ENCODE measurements around the gene UBE2G1. TPM values are rescaled to one million over a fixed set of nuclear protein-coding genes. Genes with fewer than 3 reads are reported as not detected.
A peak's percentile ranks its signal among the peaks of the same experiment; 100 is the strongest.
"Not testable (repeated sequence)": the region's sequence is repeated elsewhere in the genome, so short reads cannot be mapped to it uniquely, and the experiment has no call there.

The UBE2G1 gene
- total RNA-seq, 1 donor from 2014 or later: 37.4 TPM

DNA sequence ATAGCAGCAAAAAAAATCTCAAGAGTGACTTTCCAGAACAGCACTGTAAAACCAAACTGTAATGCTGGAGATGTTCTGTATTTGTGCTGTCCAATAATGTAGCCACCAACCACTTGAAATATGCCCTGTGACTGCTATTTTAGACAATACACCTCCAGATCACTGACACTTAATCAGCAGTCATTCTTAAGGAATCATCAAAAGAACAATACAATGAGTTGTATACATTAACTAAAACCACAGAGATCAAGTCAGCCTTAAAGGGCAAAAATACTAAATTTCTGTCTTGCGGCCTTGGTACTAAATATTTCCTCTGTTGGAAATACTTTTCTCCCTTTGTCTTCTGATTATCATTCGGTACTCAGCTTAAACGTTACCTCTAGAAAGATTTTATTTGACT is 69.1 kb downstream of the UBE2G1 start:
- peak; percentile 28 for DNase-seq

DNA sequence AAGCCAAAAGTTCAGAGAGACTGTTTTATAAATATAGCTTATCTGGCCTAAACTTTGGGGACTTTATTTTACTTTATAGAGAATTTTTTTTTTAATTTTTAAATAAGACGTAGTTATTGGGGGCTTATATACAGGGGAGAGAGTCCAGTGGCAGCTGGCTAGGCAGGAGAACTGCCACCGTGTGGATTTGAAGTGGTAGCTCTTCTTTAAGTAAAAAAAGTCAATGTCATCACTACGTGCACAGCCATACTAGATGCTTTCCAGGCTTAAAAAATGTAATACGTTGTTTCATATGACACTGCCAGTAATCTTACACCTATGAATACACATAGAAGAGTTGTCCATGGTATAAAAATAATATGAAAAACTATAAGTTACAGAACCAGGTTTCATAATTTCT is 70.8 kb downstream of the UBE2G1 start:
- no peak for DNase-seq

DNA sequence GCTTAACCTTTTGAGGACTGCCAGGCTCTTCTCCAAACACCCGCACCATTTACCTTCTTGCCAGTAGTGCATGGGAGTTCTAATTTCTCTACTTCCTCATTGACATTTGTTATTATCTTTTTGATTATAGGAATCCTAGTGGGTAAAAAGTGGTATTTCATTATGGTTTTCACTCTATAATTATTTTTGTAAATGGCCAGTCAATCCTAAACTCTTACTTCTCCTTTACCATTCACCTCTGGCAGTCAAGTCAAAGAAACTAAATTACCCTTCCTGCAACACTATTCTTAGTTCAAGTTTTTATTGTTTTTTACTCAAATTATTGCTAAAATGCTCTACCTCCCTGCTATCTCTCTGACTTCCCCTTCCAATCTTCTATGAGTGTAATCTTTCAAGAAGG is 72.9 kb downstream of the UBE2G1 start:
- no peak for DNase-seq

DNA sequence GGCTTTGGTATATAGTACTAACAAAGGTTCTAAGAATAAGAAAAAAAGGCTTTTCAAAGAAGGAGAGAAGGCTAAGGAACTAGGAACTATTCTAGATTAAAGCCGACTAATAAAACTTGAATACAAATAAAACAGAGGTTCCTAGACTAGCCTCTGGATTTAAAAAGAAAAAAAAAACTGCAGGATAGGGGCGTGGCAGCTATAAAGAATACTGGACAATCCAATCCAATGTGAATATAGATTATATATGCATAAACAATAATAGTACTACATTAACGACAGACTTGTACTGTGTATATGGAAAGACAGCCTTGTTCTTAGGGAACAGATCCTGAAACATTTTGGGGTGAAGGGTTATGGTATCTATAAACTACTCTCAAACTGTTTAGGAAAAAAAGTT is 78.8 kb downstream of the UBE2G1 start:
- no peak for DNase-seq

DNA sequence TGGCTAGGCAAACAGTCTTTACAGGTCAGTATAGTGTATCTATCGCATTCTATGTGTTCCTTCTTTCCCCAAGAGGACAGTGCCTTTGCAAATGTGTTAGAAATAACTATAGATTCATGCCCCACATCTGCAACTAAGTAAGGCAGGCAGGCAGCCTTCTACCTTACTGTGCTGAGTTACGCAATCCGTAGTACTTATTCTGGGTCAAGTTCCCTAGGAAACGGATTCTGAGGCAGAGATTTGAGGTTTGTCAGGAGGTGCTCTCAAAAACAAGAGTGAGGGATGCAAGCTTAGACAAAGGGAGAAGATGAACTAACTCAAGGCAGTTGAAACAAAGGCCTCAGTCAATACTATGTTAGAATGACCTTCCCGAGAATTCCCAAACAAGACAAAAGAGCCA is 90.0 kb downstream of the UBE2G1 start:
- DNase-seq: no peak

DNA sequence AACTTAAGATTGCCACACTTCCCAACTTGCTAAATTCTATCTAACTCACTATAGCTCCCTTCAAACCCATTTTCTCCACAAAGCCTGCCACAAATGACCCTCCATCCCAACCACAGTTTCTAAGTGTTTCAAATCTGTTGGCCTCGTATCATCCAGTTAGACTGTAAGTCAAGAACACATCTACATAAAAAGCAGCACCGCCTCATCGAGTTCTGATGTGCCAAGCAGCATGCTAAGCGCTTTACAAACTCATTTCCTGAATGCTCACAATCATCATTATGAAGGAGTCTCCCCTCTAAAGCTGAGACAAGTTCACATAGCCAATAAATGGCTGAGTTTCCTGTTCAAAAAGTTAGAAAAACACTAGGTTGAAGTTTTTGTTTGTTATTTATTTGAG is 93.5 kb downstream of the UBE2G1 start:
- no peak for DNase-seq

DNA sequence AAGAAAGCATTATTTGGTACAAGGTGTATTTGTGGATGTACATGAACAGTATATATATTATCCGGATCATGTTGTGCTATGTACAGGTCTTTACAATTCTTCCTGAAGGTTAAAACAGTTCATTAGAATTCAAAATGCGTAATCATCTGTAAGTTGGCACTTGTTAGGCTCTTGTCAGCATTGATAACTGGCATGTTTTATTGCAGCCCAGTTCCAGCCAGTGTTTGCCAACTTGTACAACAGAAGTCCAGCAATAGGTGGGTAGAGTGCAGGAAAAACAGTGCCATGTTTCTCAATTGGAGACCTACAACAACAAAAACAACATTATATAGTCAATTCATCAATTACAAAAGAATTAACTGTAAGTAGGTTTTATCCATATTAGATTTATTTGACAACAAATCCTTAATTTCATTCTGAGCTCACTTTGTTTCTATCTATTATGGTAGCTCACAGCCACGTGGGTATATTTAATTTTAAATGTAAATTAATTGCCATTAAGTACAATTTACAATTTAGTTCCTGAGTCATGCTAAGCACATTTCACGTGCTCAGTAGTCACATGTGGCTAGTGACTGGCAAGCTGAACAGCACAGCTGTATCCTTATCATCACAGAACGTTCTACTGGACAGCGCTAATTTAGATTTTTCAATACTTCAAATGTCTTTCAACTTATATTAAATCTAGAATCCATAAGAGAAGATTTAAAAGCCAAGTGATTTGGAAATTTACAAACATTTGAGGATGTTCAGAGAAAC is 94.1 kb downstream of the UBE2G1 start:
- DNase-seq: no peak

DNA sequence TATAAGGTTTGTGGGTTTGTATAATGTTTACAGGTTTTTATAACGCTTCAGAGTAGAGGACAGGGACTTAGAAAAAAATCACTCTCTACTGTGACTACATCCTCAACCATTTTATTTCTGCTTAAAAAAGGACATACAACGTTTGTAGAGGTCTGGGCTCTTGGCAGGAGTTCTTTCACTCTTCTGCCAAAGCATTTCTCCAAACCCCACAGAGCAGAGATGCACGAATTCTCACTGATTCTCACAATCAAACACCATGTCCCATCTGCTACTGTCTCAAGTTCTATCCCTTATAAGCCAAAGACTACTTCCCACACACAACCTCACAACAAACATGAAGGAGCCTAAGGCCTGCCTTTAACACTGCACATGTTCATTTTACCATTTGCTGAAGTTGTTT is 95.7 kb downstream of the UBE2G1 start:
- no peak for DNase-seq

DNA sequence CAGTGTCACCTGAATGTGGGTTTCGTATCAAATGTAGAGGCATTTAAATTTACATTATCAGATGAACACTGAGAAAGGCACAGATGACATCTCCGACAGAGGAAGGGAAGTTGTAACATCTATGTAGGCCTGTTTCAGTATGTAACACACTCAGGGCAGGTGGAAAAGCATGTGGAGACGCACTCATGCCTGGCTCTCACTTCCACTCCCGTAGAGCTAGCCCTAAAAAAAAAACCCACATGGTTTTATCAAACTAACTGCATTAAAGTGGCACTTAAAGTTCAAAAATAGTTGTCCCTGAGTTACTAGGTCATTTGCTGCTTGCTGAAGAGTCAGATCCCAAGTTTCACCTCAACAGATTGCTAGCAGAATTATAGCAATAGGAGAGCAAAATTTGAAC is 96.6 kb downstream of the UBE2G1 start:
- no peak for DNase-seq

DNA sequence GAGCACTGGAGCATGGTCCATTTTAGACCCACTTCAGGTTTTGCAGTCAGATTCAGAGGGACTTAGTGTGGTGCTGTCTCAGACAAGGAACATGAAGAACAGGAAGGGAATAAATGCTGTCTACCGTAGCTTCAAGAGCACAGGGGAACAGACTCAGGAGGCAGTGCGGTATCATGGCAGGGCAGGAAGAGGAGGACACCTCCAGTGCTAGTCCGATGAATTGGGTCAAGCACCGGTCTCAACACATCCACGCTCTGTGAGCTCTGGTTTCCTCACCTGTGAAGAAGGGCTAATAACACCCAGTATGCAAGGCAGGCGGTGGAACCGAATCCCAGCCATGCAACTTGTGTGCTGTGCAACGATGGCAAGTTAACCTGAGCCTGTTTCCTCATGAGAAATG is 99.1 kb downstream of the UBE2G1 start:
- no peak for DNase-seq

DNA sequence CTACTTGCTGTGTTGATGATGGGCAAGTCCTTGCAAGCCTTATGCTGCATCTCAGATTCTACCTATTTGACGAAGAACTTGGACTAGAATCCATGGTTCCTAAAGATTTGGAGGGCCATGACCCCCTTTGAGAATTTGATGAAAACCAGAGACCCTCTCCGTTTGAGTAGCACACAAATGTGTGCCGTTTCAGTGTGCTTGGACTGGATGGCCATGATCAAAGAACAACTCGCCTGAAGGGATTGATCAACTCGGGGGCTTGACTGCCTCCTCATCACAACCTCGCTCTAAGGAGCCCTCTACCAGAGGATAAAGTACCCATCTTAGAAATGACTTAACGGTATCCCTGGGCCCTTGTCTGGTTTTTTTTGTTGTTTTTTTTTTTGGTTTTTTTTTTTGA is 99.9 kb downstream of the UBE2G1 start:
- no peak for DNase-seq

DNA sequence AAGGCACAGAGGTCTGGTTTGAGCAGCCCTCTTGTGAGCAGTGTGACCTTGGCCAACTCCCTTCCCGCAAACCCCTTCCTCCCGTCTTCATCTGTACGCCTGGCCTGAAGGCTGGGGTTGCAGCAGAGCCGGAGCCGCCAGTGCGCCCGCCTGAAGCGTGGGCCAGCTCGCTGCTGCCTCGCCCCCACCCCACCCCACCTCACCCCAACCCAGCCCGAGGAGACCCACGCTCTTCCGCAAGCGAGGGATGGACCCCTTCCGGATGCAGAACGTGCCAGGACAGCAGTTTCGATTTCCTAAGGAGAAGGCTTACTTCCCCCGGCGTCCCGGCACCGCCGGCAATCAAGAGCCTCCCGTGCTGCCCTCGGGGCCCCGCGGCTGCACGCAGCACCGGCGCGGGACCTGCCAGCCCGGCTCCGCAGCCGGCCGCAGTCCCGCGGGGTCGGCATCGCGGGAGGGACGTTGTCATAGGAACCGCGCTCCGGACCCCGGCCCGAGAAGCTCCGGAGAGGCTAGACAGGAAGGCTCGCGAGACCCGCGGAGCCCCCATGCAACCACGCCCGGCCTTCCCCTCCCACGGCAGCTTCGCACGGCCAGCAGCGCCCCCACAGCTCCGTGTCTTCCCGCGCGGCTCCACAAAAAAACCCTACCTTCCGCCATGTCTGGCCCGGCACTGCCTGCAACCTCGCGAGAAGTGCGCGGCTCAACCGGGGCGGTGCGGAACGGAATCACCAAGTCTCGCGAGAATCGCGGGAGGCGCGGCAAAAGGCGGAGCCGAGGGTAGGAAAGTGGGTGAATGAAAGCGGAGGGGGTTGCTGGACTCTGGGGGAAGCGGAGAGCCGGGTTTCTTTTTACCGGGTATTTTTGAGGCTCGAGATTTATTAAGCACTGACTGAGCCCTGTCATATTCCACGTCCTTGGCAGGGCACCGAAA is 102.9 kb downstream of the UBE2G1 start, which contains the start of gene ANKFY1:
Gene ANKFY1, minus strand, starts transcription at position 698 of the 934 bp plus-strand sequence. Its CDS starts 38 bp downstream, at position 660.
- DNase-seq: peak; percentile 97

DNA sequence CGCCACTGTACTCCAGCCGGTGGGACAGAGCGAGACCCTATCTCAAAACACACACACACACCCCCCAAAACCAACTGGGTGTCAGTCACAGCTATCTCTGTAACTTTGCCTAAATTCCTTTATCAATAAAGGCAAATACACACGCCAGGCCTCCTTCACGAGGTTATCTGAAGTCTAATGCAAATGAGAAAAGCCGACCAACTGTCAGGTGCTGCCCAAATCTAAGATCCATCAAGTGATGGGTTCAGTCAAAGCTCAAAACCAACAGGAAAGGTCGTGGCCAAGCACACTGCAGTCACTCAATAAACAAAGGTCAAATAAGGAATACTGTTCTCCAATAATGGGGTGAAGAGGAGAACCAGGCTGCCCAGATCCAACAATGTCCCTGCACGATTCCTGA is 103.8 kb downstream of the UBE2G1 start:
- DNase-seq: no peak

DNA sequence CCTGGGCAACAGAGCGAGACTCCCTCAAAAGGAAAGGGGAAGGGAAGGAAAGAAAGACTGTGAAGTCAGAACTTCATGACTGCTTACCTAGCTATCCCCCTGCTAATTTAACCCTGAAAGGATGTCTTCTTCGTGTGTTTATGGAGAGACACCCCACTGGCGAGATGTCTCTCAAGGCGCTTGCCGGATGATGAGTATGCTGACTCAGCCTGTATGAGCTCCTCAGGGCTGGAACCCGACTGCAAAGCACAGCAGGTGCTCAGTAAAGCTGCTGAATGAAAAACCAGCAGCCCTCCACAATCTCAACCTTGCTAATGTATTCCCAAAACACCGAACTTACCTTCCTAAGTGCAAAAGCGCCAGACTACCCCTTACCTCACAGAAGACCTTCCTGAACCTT is 105.0 kb downstream of the UBE2G1 start:
- no peak for DNase-seq

DNA sequence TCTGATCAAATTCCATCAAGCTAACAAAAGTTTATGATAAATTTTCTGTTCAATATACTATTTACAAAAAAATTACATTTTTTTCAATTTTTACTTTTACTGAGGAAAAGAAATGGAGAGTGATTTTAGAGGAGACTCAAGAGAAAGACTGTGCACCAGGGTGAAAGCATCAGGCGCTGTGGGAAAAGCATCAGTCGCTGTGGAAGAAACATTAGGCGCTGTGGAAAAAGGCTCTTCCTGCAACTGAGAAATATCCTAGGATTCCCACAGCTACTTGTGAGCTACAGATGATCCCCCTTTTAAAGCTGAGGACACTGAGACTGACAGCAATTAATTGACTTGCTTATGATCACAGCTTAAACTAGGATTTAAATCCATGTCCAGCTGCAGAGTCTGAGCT is 107.6 kb downstream of the UBE2G1 start:
- DNase-seq: no peak

DNA sequence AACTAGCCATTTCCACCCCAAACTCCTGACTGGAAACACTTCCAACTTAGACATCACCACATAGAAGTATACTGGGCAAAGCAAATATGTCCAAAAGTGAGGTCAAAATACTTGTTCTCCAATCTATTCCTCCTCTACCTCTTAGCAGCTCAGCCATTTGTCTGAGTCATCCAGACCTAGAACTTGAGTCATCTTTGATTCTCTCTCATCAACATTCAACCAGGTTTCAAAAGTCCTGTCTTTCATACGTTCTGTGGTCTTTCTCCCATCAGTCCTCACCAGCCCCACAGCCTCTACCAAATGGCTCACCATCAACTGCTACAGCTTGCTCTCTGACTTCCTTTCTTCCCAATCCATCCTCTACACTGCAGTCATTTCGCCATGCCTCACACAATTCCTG is 109.5 kb downstream of the UBE2G1 start:
- no peak for DNase-seq

DNA sequence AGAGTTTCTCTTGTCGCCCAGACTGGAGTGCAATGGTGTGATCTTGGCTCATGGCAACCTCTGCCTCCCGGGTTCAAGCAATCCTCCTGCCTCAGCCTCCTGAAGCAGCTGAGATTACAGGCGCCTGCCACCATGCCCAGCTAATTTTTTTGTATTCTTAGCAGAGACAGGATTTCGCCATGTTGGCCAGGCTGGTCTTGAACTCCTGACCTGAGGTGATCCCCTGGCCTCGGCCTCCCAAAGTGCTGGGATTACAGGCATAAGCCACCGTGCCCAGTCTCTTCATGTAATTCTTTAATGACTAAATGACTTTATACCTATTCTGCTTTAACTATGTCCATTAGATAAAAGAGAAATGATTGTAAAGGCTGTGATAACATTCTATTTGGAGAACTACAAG is 111.2 kb downstream of the UBE2G1 start:
- DNase-seq: not testable (repeated sequence)

DNA sequence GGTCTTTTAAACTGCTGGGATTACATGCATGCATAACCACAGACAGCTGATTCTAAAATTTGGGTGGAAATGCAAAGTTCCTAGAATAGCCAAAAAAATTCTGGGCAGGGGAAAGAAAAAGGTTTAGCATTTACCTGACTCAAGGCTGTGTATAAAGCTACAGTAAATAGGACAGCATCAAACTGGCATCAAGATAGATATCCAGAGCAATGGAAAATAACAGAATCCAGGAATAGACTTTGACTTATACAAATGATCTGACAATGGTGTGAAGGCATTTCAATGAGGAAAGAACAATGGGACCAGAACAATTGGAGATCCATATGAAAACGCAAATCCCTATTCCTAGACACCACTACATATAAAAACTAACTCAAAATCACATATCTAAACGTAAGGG is 115.6 kb downstream of the UBE2G1 start:
- DNase-seq: no peak

DNA sequence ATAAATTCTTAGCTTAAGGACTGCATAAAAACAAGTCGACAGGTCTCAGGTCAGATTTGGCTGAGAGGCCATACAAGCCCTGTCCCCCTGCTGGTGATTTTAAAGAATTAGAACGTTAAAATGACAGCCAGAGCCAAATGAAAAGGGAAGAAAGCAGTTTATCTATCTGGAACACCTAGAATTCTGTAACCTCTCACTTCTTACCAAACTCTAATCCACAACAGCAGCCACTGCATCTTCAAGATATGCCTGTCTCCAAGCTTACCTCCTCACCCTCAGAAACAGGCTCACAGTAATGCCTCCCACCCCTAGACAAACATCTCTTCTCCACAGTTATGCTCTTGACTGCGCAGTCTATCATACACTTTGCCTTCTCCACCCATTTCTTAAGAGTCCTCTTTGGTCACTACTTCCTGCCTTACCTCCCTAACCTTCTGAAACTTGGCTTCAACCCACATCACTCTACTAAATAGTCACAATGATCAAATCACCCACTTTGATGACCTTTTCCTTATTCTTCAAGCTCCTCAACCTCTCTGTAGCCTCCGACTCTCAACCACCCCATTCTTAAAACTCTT is 116.9 kb downstream of the UBE2G1 start:
- DNase-seq: peak; percentile 63

DNA sequence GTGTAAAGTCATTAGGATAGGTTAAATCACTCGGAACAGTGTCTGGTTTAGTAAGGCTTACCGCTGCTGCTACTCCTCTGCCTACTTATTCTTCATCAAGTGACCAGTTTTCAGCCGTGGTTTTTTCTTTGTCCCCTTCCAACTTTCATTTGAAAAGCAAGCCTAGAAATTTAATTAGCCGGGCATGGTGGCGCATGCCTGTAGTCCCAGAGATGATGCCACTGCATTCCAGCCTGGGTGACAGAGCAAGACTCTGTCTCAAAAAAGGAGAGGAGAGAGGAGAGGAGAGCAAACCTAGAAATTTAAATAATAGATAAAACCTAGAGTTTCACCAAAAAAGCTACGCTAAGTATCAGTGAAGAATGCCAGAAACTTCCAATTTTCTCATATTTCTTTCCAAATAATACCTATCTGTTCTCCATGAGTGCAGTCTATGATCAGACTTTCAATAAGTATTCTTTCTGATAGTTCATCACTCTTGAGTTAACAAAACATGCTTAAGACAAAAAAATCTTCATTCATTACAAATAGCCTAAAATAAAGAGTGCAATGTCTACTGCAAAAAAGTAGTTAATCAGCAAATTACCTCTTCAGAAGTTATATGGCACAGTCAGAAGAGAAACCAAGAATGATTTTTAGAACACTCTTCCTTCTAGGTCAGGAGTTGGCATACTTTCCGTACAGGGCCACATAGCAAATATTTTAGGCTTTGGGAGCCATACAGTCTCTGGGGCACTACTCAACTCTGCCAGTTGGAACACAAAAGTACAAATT is 117.8 kb downstream of the UBE2G1 start:
- no peak for DNase-seq

DNA sequence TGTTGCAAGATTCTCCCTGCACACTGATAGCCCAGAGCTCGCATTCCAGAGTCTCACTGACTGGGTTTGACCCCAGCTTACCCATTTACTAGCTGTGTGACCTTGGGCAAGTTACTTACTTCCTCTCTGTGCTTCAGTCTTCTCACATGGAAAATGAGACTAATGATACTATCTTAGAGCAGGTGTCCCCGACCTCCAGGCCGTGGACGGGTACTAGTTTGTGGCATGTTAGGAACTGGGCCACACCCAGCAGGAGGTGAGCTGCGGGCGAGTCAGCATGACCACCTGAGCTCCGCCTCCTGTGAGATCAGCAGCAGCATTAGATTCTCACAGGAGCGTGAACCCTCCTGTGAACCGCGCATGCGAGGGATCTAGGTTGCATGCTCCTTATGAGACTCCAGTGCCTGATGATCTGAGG is 118.5 kb downstream of the UBE2G1 start:
- no peak for DNase-seq

DNA sequence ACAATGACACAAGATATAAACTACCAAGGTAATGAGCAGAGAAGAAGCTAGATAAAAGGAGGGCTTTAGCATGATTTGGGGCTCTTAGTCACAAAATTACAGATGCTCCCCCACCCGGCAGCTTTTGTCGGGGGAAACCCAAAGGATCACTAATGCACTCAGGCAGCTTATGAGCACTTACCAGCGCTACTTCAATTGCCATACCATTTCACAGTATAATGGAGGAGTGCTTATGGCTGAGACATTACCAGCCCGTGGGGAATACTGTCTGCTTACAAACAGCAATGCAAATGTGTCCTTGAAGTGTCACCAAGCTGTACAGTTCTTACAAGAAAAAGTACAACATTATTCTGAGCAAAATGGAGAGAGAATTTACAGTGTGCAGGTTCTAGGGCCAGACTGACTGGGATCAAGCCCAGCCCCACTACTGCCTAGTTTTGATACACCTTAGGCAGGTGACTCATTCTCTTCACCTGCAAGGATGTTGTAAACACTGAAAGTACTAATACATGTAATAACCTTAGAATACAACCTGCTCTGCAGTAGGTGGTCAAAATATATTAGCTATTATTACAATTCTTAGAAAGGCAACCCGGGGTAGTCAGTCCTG is 119.0 kb downstream of the UBE2G1 start:
- DNase-seq: no peak

All from dermis blood vessel endothelial cell (primary cell).